Adrenal gland (tissue), 5 donors: Measurements from ENCODE around the gene HBD.

Experiments
- POLR2A ChIP-seq, 2 donors: fragments of 450-650 bp; IDR thresholded peaks; one replicate each; pipeline ENCODE4 v1.6.1; 2017; ENCODE audit warnings: antibody characterized with exemption in 2 of 2, mild to moderate bottlenecking in 2 of 2, moderate library complexity in 1 of 2
- TF ChIP-seq, protein P1 (sequence below), 6 experiments: fragments of 450-650 bp in 4 of 6; fragments of 200-600 bp in 2 of 6; sonication (generic) in 1 of 6; IDR thresholded peaks; 1 replicate in 5 of 6; 2 replicates in 1 of 6; pipeline versions ENCODE4 v1.5.1 to v1.8.0; 2016 to 2021; ENCODE audit warnings: antibody characterized with exemption in 6 of 6, mild to moderate bottlenecking in 2 of 6, moderate library complexity in 1 of 6
- donor health status: DM: no; HTN: no; CAD: no.

DNA sequence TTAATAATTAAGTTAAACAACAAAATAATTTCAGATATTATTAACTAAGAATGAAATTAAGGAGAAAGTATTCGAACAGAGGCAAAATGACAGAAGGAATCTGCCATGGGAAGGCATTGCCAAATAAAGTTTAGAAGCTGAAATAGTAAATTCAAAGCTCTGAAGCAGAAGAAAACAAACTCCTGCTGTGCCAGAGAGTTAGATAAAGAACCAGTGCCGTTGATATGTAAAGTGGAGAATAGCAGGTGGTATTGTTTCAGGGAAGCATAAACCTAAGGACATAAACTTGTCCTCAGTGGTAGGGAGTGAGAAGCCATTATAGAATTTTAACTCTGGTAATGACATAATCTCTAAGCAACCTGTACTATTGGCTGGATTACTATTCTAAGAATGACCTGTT, 23.0 kb upstream of the HBD start:
- TF ChIP-seq, protein P1, sequence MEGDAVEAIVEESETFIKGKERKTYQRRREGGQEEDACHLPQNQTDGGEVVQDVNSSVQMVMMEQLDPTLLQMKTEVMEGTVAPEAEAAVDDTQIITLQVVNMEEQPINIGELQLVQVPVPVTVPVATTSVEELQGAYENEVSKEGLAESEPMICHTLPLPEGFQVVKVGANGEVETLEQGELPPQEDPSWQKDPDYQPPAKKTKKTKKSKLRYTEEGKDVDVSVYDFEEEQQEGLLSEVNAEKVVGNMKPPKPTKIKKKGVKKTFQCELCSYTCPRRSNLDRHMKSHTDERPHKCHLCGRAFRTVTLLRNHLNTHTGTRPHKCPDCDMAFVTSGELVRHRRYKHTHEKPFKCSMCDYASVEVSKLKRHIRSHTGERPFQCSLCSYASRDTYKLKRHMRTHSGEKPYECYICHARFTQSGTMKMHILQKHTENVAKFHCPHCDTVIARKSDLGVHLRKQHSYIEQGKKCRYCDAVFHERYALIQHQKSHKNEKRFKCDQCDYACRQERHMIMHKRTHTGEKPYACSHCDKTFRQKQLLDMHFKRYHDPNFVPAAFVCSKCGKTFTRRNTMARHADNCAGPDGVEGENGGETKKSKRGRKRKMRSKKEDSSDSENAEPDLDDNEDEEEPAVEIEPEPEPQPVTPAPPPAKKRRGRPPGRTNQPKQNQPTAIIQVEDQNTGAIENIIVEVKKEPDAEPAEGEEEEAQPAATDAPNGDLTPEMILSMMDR (IDR thresholded peaks at IDR 0.05), result no peak
- TF ChIP-seq POLR2A (IDR thresholded peaks at IDR 0.05), result no peak
